ENCODE results near the gene RASGRP3. TPM values are rescaled to one million over a fixed set of nuclear protein-coding genes. Genes with fewer than 3 reads are reported as not detected.

The RASGRP3 gene
- polyA plus RNA-seq, 2 of the 4 experiments (the other 2 are of a cell fraction), result 1.5 to 1.7 TPM

GRCh38 chr2:33475224-33476130 lies 972 bp upstream of the RASGRP3 start:
- ATAC-seq, result peak; percentile 87 to 90
- no peaks in the 10 kb centered on the region for H3K9me3 ChIP-seq
- ChIA-PET POLR2A (interaction anchor here (0.8 kb wide), 1 partner anchor 10 kb away, joined by 3 read pairs; no protein-coding TSS in a partner anchor), CTCF (interaction anchor here (0.6 to 2.9 kb wide), 26 partner anchors 9 to 849 kb away, joined by 3 to 21 read pairs (median 4); no protein-coding TSS in a partner anchor)
- 11% methylated on average over 15 of the region's 15 CpGs for WGBS (ENCODE audit: missing lambda C conversion rate)
- TF ChIP-seq SMC3 (IDR thresholded peaks at IDR 0.05), result peak; percentile 49; the same call in 2 of the 3 replicates
- no peak for TF ChIP-seq MYC (IDR thresholded peaks at IDR 0.05; ENCODE audit: borderline replicate concordance, low read length)
- TF ChIP-seq PHF8 (IDR thresholded peaks at IDR 0.05; ENCODE audit: borderline replicate concordance, low read depth), result 0 out of 2 replicates have a peak, but pooled peaks have one; percentile 21
- no peak for TF ChIP-seq BCL3 (IDR thresholded peaks at IDR 0.05)
- TF ChIP-seq EHMT2 (IDR thresholded peaks at IDR 0.05; ENCODE audit: low read depth), result no peak
- TF ChIP-seq MAX (IDR thresholded peaks at IDR 0.05), result peak; percentile 44; the same call in 1 of the 2 replicates
- TF ChIP-seq CTCF (IDR thresholded peaks at IDR 0.05), result peak; percentile 80
- TF ChIP-seq FOSL2 (IDR thresholded peaks at IDR 0.05), result no peak
- peak; percentile 71 for TF ChIP-seq FOSL2 (CRISPR knock-in tag; IDR thresholded peaks at IDR 0.05)
- peak; percentile 67 to 71 for TF ChIP-seq RAD21 (conservative IDR thresholded peaks at IDR 0.05 in 1 of 2, IDR thresholded peaks at IDR 0.05 in 1 of 2)
- TF ChIP-seq KDM1A (IDR thresholded peaks at IDR 0.05; ENCODE audit: low read depth), result 0 out of 2 replicates have a peak, but pooled peaks have one; percentile 20
- H3K4me2 ChIP-seq, result peak overlapping the region; percentile 81
- H3K4me3 ChIP-seq, result peak overlapping the region; percentile 57
- peaks cover 5% of the 10 kb centered on the region; the same call in 2 of the 3 replicates for H3K4me1 ChIP-seq
- DNase-seq (ENCODE audit: low read depth in 1 of 2, low spot score in 1 of 2), result peak; percentile 78 to 87
- no peak for FAIRE-seq
- H3K27ac ChIP-seq, result peak overlapping the region; percentile 51 to 76

- no peak for DNase-seq (ENCODE audit: low read depth in 1 of 2, low spot score in 1 of 2)
- WGBS (ENCODE audit: missing lambda C conversion rate), result 29% methylated on average over 4 of the region's 4 CpGs
- H3K27ac ChIP-seq, result peak overlapping the region; percentile 51 to 76; a peak in 4 of 6 replicates
- no peak for ATAC-seq
- peak overlapping the region; percentile 81 for H3K4me2 ChIP-seq
- CTCF ChIA-PET, result interaction anchor here (0.8 to 2.9 kb wide), 13 partner anchors 10 to 529 kb away, joined by 3 to 21 read pairs (median 5); no protein-coding TSS in a partner anchor
- peaks cover 5% of the 10 kb centered on the region; the same call in 2 of the 3 replicates for H3K4me1 ChIP-seq
- H3K9me3 ChIP-seq, result no peaks in the 10 kb centered on the region
- POLR2A ChIA-PET, result no interaction called here
- FAIRE-seq, result no peak
- H3K4me3 ChIP-seq, result peak overlapping the region; percentile 57
- TF ChIP-seq TP53 (CRISPR knock-in tag; IDR thresholded peaks at IDR 0.05) (no peak), ELK1 (IDR thresholded peaks at IDR 0.05; ENCODE audit: low read depth, low read length) (no peak), E2F6 (IDR thresholded peaks at IDR 0.05; ENCODE audit: borderline replicate concordance, low read depth) (no peak), HES2 (IDR thresholded peaks at IDR 0.05) (no peak), HEYL (CRISPR knock-in tag; IDR thresholded peaks at IDR 0.05) (no peak), JUNB (IDR thresholded peaks at IDR 0.05) (no peak), ATOH8 (CRISPR knock-in tag; IDR thresholded peaks at IDR 0.05; ENCODE audit: low read depth) (no peak), MAX (IDR thresholded peaks at IDR 0.05) (no peak), NFE2L2 (conservative IDR thresholded peaks at IDR 0.05; ENCODE audit: low read length) (no peak), MYC (IDR thresholded peaks at IDR 0.05; ENCODE audit: borderline replicate concordance, low read length) (no peak), NR3C1 (IDR thresholded peaks at IDR 0.05) (no peak)
Measured at GRCh38 chr2:33476793-33477190, 343 bp downstream of the RASGRP3 start.
